Heart left ventricle (tissue), 13 donors: ENCODE data around the gene BAIAP2.

Experiments used
- CTCF ChIP-seq, 12 donors: fragments of 200-600 bp; sonication (generic) in 4 of 12; IDR thresholded peaks; one replicate each; pipeline versions ENCODE4 v1.5.0 to v1.8.0; 2018 to 2022; ENCODE audit warnings: antibody characterized with exemption in 12 of 12, mild to moderate bottlenecking in 5 of 12
- POLR2A ChIP-seq, 2 donors: fragments of 450-650 bp; IDR thresholded peaks; one replicate each; pipeline ENCODE4 v1.6.1; 2017; ENCODE audit warnings: antibody characterized with exemption in 2 of 2, mild to moderate bottlenecking in 2 of 2, moderate library complexity in 2 of 2
- donor health status: ischemic (EF 13 %, LVEDD 7.1; RV severe dilation, severe dysfunction).
- donor health status: DM: no; HTN: yes; CAD: no.
- donor health status: DM: no; HTN: no; CAD: no.
- donor health status: ischemic (EF 25% LVEDD 6.9; RV normal size, moderate dysfunction).
- donor health status: ischemic (EF 25% LVEDD 5.7; RV mildly dilated, moderate dysfunction).
- donor health status: ischemic (EF 35%, LVEDD 5.7; RV mildly dilated, moderate dysfunction).
- donor health status: nonischemic (EF 11% LVEDD 7.7; RV severe dilation, severe dysfunction).
- donor health status: DM: yes; HTN: yes; CAD: no.
- donor health status: PGD.
- donor health status: ischemic (EF 29% LVEDD 5.4; RV normal size, mild dysfunction).
- donor health status: nonischemic (EF 23%, LVEDD 6.1; RV moderate dilation, normal function).

GRCh38 chr17:81100668-81101067 is 65.7 kb downstream of the BAIAP2 start:
- TF ChIP-seq CTCF (IDR thresholded peaks at IDR 0.05) (no peak), POLR2A (IDR thresholded peaks at IDR 0.05) (no peak)
